22Rv1 (cell line): ENCODE measurements around the gene SLC7A5.

Source experiments
- ZFX ChIP-seq: fragments of 450-650 bp; IDR thresholded peaks from 2 replicates; pipeline ENCODE4 v1.6.1; 2017; ENCODE audit warnings: antibody characterized with exemption, borderline replicate concordance
- TF ChIP-seq, protein P1 (sequence below): fragments of 450-650 bp; IDR thresholded peaks from 2 replicates; pipeline ENCODE4 v1.5.1; 2017; ENCODE audit warnings: mild to moderate bottlenecking

DNA sequence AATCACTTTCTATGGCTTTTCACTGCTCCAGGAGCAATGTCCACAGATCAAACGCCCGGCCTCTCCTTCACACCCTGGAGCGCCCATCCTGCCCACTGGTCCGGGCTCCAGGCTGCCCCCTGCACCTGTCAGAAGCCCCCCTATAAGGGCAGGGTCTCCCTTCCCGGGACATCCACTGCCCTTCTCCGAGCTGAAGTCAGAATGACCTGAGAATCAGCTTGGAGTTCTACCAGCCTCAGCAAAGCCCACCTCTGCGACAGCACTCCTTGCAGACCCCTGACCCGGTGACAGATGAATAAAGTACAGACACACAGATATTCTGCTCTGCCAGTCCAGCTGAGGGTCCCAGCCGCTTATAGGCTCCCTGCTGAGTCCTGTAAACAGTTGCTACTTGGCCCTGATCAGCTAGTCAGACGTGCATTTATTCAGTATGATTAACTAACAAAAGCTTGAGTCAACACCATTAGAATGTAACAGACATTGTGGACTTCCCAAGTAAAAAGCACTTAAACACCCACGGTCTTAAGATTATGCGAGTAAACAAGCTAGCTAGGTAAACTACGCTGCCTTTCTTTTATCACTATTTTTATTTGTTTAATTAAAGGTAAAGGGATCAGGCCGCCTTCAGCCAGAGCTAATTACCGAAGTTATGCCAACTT is 4.8 kb downstream of the SLC7A5 start:
- TF ChIP-seq, protein P1, sequence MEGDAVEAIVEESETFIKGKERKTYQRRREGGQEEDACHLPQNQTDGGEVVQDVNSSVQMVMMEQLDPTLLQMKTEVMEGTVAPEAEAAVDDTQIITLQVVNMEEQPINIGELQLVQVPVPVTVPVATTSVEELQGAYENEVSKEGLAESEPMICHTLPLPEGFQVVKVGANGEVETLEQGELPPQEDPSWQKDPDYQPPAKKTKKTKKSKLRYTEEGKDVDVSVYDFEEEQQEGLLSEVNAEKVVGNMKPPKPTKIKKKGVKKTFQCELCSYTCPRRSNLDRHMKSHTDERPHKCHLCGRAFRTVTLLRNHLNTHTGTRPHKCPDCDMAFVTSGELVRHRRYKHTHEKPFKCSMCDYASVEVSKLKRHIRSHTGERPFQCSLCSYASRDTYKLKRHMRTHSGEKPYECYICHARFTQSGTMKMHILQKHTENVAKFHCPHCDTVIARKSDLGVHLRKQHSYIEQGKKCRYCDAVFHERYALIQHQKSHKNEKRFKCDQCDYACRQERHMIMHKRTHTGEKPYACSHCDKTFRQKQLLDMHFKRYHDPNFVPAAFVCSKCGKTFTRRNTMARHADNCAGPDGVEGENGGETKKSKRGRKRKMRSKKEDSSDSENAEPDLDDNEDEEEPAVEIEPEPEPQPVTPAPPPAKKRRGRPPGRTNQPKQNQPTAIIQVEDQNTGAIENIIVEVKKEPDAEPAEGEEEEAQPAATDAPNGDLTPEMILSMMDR = no peak
- TF ChIP-seq ZFX = no peak
